ENCODE results near the gene CALU. TPM values are rescaled to one million over a fixed set of nuclear protein-coding genes. Genes with fewer than 3 reads are reported as not detected.

The CALU gene
- total RNA-seq, 1 donor from 2014 or later, result 144 TPM

- peaks cover 17% of the 10 kb centered on the region for H3K9me3 Mint-ChIP-seq
- H3K4me1 Mint-ChIP-seq (ENCODE audit: unreplicated experiment), result peaks cover 14% of the 10 kb centered on the region
- no peak overlapping the region for H3K27ac Mint-ChIP-seq
- DNase-seq (ENCODE audit: extremely low spot score, unreplicated experiment), result no peak
- H3K27me3 Mint-ChIP-seq, result peaks cover 14% of the 10 kb centered on the region
- no peak for TF ChIP-seq CTCF (conservative IDR thresholded peaks at IDR 0.05)
- no peak overlapping the region for H3K4me3 Mint-ChIP-seq
- peaks cover 9% of the 10 kb centered on the region for H3K36me3 Mint-ChIP-seq
Measured at GRCh38 chr7:128778946-128779345, 39.8 kb downstream of the CALU start.

GRCh38 chr7:128781126-128781525 is 42.0 kb downstream of the CALU start:
- peaks cover 17% of the 10 kb centered on the region for H3K9me3 Mint-ChIP-seq
- no peaks in the 10 kb centered on the region for H3K36me3 Mint-ChIP-seq
- no peak for TF ChIP-seq CTCF (conservative IDR thresholded peaks at IDR 0.05)
- DNase-seq (ENCODE audit: extremely low spot score, unreplicated experiment), result no peak
- H3K4me3 Mint-ChIP-seq, result no peak overlapping the region
- peaks cover 19% of the 10 kb centered on the region for H3K27me3 Mint-ChIP-seq
- peaks cover 14% of the 10 kb centered on the region for H3K4me1 Mint-ChIP-seq (ENCODE audit: unreplicated experiment)
- H3K27ac Mint-ChIP-seq, result no peak overlapping the region

GRCh38 chr7:128781851-128782250 is 42.7 kb downstream of the CALU start:
- no peaks in the 10 kb centered on the region for H3K36me3 Mint-ChIP-seq
- H3K27me3 Mint-ChIP-seq, result peaks cover 19% of the 10 kb centered on the region
- peaks cover 14% of the 10 kb centered on the region for H3K4me1 Mint-ChIP-seq (ENCODE audit: unreplicated experiment)
- no peak overlapping the region for H3K27ac Mint-ChIP-seq
- DNase-seq (ENCODE audit: extremely low spot score, unreplicated experiment), result no peak
- peaks cover 12% of the 10 kb centered on the region for H3K9me3 Mint-ChIP-seq
- H3K4me3 Mint-ChIP-seq, result no peak overlapping the region
- no peak for TF ChIP-seq CTCF (conservative IDR thresholded peaks at IDR 0.05)

GRCh38 chr7:128783143-128783861 is 44.1 kb downstream of the CALU start:
- peak overlapping the region; percentile 82 for H3K4me3 Mint-ChIP-seq
- peak overlapping the region; percentile 83 for H3K27ac Mint-ChIP-seq
- peaks cover 24% of the 10 kb centered on the region for H3K27me3 Mint-ChIP-seq

GRCh38 chr7:128785738-128786137 is 46.6 kb downstream of the CALU start:
- Mint-ChIP-seq H3K36me3 (no peaks in the 10 kb centered on the region), H3K27ac (peak overlapping the region; percentile 84)

More at GRCh38 chr7:128783143-128783861, 44.1 kb downstream of the CALU start:
- H3K9me3 Mint-ChIP-seq, result no peaks in the 10 kb centered on the region
- peak; percentile 86 for DNase-seq (ENCODE audit: extremely low spot score, unreplicated experiment)
- no peaks in the 10 kb centered on the region for H3K36me3 Mint-ChIP-seq
- peaks cover 14% of the 10 kb centered on the region for H3K4me1 Mint-ChIP-seq (ENCODE audit: unreplicated experiment)
- TF ChIP-seq CTCF (conservative IDR thresholded peaks at IDR 0.05), result no peak

More at GRCh38 chr7:128785738-128786137, 46.6 kb downstream of the CALU start:
- Mint-ChIP-seq H3K9me3 (no peaks in the 10 kb centered on the region), H3K4me1 (ENCODE audit: unreplicated experiment) (peaks cover 21% of the 10 kb centered on the region), H3K27me3 (peaks cover 41% of the 10 kb centered on the region), H3K4me3 (no peak overlapping the region)
- DNase-seq (ENCODE audit: extremely low spot score, unreplicated experiment), result no peak
- no peak for TF ChIP-seq CTCF (conservative IDR thresholded peaks at IDR 0.05)

Measured in type B pancreatic cell (in vitro differentiated cells).